ENCODE data around the gene PODNL1. TPM values are rescaled to one million over a fixed set of nuclear protein-coding genes. Genes with fewer than 3 reads are reported as not detected.

The PODNL1 gene
- total RNA-seq, 6 experiments from 2014 or later = 0.19 to 0.33 TPM; not detected in 4

GRCh38 chr19:13881251-13881691, 56.9 kb downstream of the PODNL1 start:
- 33% methylated on average over 5 of the region's 12 CpGs for WGBS (ENCODE audit: insufficient coverage, low coverage, low lambda C conversion rate, missing lambda C conversion rate)
- ATAC-seq = no peak
- H3K4me1 ChIP-seq = peaks cover 0 to 10% (median 3%) of the 10 kb centered on the region in 4 donors
- DNase-seq = no peak
- no peak for TF ChIP-seq POLR2A (IDR thresholded peaks at IDR 0.05)
- no peak for TF ChIP-seq CTCF (IDR thresholded peaks at IDR 0.05)
- no peaks in the 10 kb centered on the region for H3K36me3 ChIP-seq
- H3K4me3 ChIP-seq = no peak overlapping the region
- intact Hi-C loops (cut with DNase I) = loop anchor here (10.0 kb wide), 2 partner anchors 164 to 174 kb away; no protein-coding TSS in a partner anchor
- no peak overlapping the region for H3K27ac ChIP-seq
- no peaks in the 10 kb centered on the region for H3K27me3 ChIP-seq
- no peaks in the 10 kb centered on the region for H3K9me3 ChIP-seq

Other genes with a start within 250 kb of the PODNL1 start
- 10 to 100 TPM; 14.5 to 30.5 (median 24.1) TPM for gene MRI1, start 173.9 kb downstream of the PODNL1 start, total RNA-seq
- gene C19orf53, start 164.0 kb downstream of the PODNL1 start, total RNA-seq = 100 to 1,000 TPM in 2 of 6 experiments, 10 to 100 TPM in 4; 30.6 to 227 (median 32.8) TPM
- 1 to 10 TPM in 5 of 6 experiments, under 1 TPM in 1; 0.98 to 3.7 (median 1.7) TPM for gene ZSWIM4, start 143.0 kb downstream of the PODNL1 start, total RNA-seq
- gene NANOS3, start 61.3 kb downstream of the PODNL1 start, total RNA-seq = not detected
- 1 to 10 TPM in 4 of 6 experiments, under 1 TPM in 2; 0.34 to 3.7 (median 1.2) TPM for gene BRME1, start 32.3 kb downstream of the PODNL1 start, total RNA-seq
- gene CC2D1A, start 32.2 kb downstream of the PODNL1 start, total RNA-seq = 10 to 100 TPM; 16.5 to 29.8 (median 18.1) TPM
- 1 to 10 TPM; 5.6 to 8.7 (median 7.7) TPM for gene DCAF15, start 14.1 kb upstream of the PODNL1 start, total RNA-seq
- 1 to 10 TPM; 2.5 to 9.3 (median 5.7) TPM for gene RFX1, start 67.9 kb upstream of the PODNL1 start, total RNA-seq
- not detected for gene RLN3, start 89.7 kb upstream of the PODNL1 start, total RNA-seq
- 1 to 10 TPM; 1.1 to 3.0 (median 1.5) TPM for gene IL27RA, start 93.3 kb upstream of the PODNL1 start, total RNA-seq
- gene PALM3, start 123.7 kb upstream of the PODNL1 start, total RNA-seq = 10 to 100 TPM in 4 of 6 experiments, 1 to 10 TPM in 2; 5.3 to 33.9 (median 17.0) TPM
- 10 to 100 TPM in 1 of 6 experiments, 1 to 10 TPM in 5; 3.6 to 12.0 (median 6.1) TPM for gene MISP3, start 134.4 kb upstream of the PODNL1 start, total RNA-seq
- gene C19orf67, start 147.4 kb upstream of the PODNL1 start, total RNA-seq = under 1 TPM in 1 of 6 experiments, not detected in 5; 0.27 TPM
- gene SAMD1, start 152.3 kb upstream of the PODNL1 start, total RNA-seq = 10 to 100 TPM in 5 of 6 experiments, 1 to 10 TPM in 1; 10.0 to 25.3 (median 15.6) TPM
- 10 to 100 TPM; 54.8 to 87.5 (median 63.1) TPM for gene PRKACA, start 179.3 kb upstream of the PODNL1 start, total RNA-seq
- 1 to 10 TPM in 2 of 6 experiments, under 1 TPM in 4; 0.24 to 5.3 (median 0.61) TPM for gene ASF1B, start 198.2 kb upstream of the PODNL1 start, total RNA-seq

Measured in right lobe of liver (tissue), 6 donors.